ENCODE measurements around the gene TEKT3. TPM values are rescaled to one million over a fixed set of nuclear protein-coding genes. Genes with fewer than 3 reads are reported as not detected.

The TEKT3 gene
- polyA plus RNA-seq, 1 donor = 1.0 TPM

- H3K27me3 ChIP-seq (ENCODE audit: control insufficient read depth, insufficient read depth, low read length) = no peaks in the 10 kb centered on the region
- H3K4me1 ChIP-seq (ENCODE audit: control insufficient read depth, insufficient read depth, low read length) = peaks cover 51% of the 10 kb centered on the region
- no peak overlapping the region for H3K4me3 ChIP-seq (ENCODE audit: low read length)
- H3K9me3 ChIP-seq (ENCODE audit: control insufficient read depth, low read depth, low read length) = no peaks in the 10 kb centered on the region
- no peak overlapping the region for H3K27ac ChIP-seq (ENCODE audit: low read length)
- 56% methylated on average over 2 of the region's 4 CpGs for WGBS (ENCODE audit: insufficient coverage, low lambda C conversion rate)
- no peaks in the 10 kb centered on the region for H3K36me3 ChIP-seq (ENCODE audit: control insufficient read depth, insufficient read depth, low read length)
- DNase-seq = no peak
Measured at GRCh38 chr17:15351478-15351840, 10.1 kb upstream of the TEKT3 start.

DNA sequence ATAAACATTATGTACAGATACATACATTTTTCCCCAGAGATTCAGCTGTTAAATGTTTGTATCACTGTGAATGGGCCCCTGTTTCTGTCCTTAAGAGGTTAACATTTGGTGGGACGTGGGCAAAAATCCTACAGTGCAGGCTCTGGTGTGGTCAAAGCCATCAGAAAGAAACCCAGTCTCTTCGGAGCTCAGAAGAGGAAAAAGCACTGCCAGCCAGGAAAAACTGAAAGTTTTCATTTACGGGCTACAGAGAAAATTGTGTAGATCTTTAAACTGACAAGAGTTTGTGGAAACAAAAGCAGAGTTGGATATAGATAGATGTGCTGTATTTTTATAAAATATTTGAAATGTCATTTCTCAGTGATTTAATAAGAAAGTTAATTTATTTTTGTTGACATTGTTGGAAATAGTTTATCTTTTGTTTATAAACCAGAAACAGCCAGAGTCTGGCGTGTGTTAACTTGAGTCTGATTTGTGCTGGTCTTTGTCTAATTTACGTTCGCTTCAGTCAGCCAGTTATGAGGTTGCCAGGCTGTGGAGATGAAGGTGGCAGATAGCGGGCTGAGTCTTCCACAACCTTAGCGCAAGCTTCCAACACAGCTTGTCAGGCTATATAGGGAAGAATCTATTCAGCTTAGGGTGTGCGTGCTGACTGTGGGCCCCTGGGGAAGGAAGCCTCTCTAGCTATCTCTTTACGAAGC, 9.5 kb upstream of the TEKT3 start:
- WGBS (ENCODE audit: insufficient coverage, low lambda C conversion rate) = 77% methylated on average over 4 of the region's 10 CpGs
- no peak for DNase-seq
- Histone ChIP-seq H3K36me3 (ENCODE audit: control insufficient read depth, insufficient read depth, low read length) (no peaks in the 10 kb centered on the region), H3K27me3 (ENCODE audit: control insufficient read depth, insufficient read depth, low read length) (no peaks in the 10 kb centered on the region), H3K4me3 (ENCODE audit: low read length) (no peak overlapping the region), H3K27ac (ENCODE audit: low read length) (no peak overlapping the region), H3K4me1 (ENCODE audit: control insufficient read depth, insufficient read depth, low read length) (peaks cover 55% of the 10 kb centered on the region), H3K9me3 (ENCODE audit: control insufficient read depth, low read depth, low read length) (no peaks in the 10 kb centered on the region)

GRCh38 chr17:15349119-15349518, 7.7 kb upstream of the TEKT3 start:
- peak overlapping the region; percentile 71 for H3K27ac ChIP-seq (ENCODE audit: low read length)
- H3K27me3 ChIP-seq (ENCODE audit: control insufficient read depth, insufficient read depth, low read length) = no peaks in the 10 kb centered on the region
- DNase-seq = no peak
- no peaks in the 10 kb centered on the region for H3K9me3 ChIP-seq (ENCODE audit: control insufficient read depth, low read depth, low read length)
- H3K36me3 ChIP-seq (ENCODE audit: control insufficient read depth, insufficient read depth, low read length) = no peaks in the 10 kb centered on the region
- no peak overlapping the region for H3K4me3 ChIP-seq (ENCODE audit: low read length)
- 13% methylated on average over 1 of the region's 2 CpGs for WGBS (ENCODE audit: insufficient coverage, low lambda C conversion rate)
- peaks cover 52% of the 10 kb centered on the region for H3K4me1 ChIP-seq (ENCODE audit: control insufficient read depth, insufficient read depth, low read length)

DNA sequence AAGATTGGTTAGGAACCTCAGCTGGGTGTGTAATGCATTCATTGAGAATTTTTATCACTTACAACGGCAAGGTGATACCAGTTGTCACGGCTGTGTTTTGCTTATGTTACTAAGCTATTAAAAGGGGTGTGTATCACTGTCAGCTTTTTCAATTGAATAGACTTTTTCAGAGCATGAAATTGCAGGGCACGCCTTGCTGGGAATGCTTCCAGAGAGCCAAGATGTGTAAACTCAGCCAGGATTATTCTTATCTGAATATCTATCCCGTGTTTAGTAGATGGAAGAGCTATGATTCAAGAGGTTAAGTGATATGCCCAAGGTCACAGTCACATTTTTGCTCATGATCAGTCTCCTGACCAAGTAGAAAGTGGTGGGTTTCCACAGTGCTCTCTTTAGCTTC, 6.6 kb upstream of the TEKT3 start:
- H3K27me3 ChIP-seq (ENCODE audit: control insufficient read depth, insufficient read depth, low read length) = no peaks in the 10 kb centered on the region
- WGBS (ENCODE audit: insufficient coverage, low lambda C conversion rate) = 25% methylated on average over 2 of the region's 4 CpGs
- H3K36me3 ChIP-seq (ENCODE audit: control insufficient read depth, insufficient read depth, low read length) = no peaks in the 10 kb centered on the region
- H3K9me3 ChIP-seq (ENCODE audit: control insufficient read depth, low read depth, low read length) = no peaks in the 10 kb centered on the region
- H3K27ac ChIP-seq (ENCODE audit: low read length) = peak overlapping the region; percentile 75
- H3K4me3 ChIP-seq (ENCODE audit: low read length) = no peak overlapping the region
- H3K4me1 ChIP-seq (ENCODE audit: control insufficient read depth, insufficient read depth, low read length) = peaks cover 43% of the 10 kb centered on the region
- DNase-seq = peak; percentile 87 to 95

DNA sequence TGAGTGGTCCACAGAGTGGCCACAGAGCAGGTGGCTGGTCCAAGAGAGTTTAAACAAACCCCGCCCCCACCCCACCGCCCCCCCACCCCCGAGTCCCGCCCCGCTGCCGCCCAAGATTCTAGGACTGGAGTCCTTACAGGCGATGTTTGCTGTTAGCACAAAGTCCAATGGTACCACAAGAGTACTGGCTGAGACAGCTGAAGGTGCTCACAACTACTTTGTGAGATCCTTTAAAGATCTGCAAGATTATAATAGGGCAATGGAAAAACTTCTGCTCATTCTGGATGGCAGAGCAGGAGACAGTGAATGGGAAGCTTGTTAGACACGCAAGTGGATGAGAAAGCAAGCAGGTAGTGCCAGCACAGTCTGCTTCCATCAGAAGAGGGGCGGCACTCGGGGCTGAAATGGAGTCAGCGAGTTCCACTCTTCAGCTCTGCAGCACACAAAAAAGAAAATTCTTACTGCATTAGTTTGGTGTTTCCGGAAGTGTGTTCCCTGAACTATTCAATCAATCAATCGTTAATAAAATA, 4.7 kb upstream of the TEKT3 start:
- DNase-seq = peak; percentile 52 to 67
- Histone ChIP-seq H3K27me3 (ENCODE audit: control insufficient read depth, insufficient read depth, low read length) (no peaks in the 10 kb centered on the region), H3K4me1 (ENCODE audit: control insufficient read depth, insufficient read depth, low read length) (peaks cover 35% of the 10 kb centered on the region), H3K9me3 (ENCODE audit: control insufficient read depth, low read depth, low read length) (no peaks in the 10 kb centered on the region), H3K36me3 (ENCODE audit: control insufficient read depth, insufficient read depth, low read length) (no peaks in the 10 kb centered on the region), H3K4me3 (ENCODE audit: low read length) (no peak overlapping the region), H3K27ac (ENCODE audit: low read length) (peak overlapping the region; percentile 14)
- WGBS (ENCODE audit: insufficient coverage, low lambda C conversion rate) = 81% methylated on average over 2 of the region's 13 CpGs

DNA sequence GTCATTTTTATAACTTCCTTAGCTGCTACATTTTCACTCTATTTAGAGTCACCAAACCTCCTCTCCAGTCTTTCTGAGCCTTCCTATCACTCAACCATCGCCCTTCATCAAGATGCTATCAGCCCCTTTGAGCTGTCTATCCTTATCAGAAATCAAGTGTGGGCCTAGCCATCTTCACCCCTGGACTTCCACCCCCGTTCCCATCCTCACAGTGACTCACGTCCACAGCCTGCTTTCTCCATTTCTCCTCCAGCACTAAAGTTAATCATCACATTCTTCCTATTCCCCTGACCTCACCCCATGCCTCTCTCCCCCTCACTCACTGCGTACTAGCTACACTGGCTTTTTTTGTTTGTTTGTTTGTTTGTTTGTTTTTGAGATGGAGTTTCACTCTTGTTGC, 2.4 kb upstream of the TEKT3 start:
- DNase-seq = peak; percentile 70 to 80
- Histone ChIP-seq H3K4me1 (ENCODE audit: control insufficient read depth, insufficient read depth, low read length) (peaks cover 27% of the 10 kb centered on the region), H3K9me3 (ENCODE audit: control insufficient read depth, low read depth, low read length) (no peaks in the 10 kb centered on the region), H3K36me3 (ENCODE audit: control insufficient read depth, insufficient read depth, low read length) (no peaks in the 10 kb centered on the region), H3K4me3 (ENCODE audit: low read length) (no peak overlapping the region), H3K27ac (ENCODE audit: low read length) (no peak overlapping the region), H3K27me3 (ENCODE audit: control insufficient read depth, insufficient read depth, low read length) (no peaks in the 10 kb centered on the region)
- WGBS (ENCODE audit: insufficient coverage, low lambda C conversion rate) = 25% methylated on average over 4 of the region's 4 CpGs

- Histone ChIP-seq H3K36me3 (ENCODE audit: control insufficient read depth, insufficient read depth, low read length) (no peaks in the 10 kb centered on the region), H3K4me1 (ENCODE audit: control insufficient read depth, insufficient read depth, low read length) (peaks cover 16% of the 10 kb centered on the region), H3K27me3 (ENCODE audit: control insufficient read depth, insufficient read depth, low read length) (no peaks in the 10 kb centered on the region), H3K4me3 (ENCODE audit: low read length) (no peak overlapping the region), H3K9me3 (ENCODE audit: control insufficient read depth, low read depth, low read length) (no peaks in the 10 kb centered on the region), H3K27ac (ENCODE audit: low read length) (no peak overlapping the region)
- WGBS (ENCODE audit: insufficient coverage, low lambda C conversion rate) = no CpG with 5 or more reads among the region's 7 CpGs
- DNase-seq = no peak
Measured at GRCh38 chr17:15342460-15342859, 1.1 kb upstream of the TEKT3 start.

GRCh38 chr17:15341966-15342365, 569 bp upstream of the TEKT3 start:
- DNase-seq = no peak
- Histone ChIP-seq H3K4me3 (ENCODE audit: low read length) (peak overlapping the region; percentile 60), H3K27ac (ENCODE audit: low read length) (no peak overlapping the region), H3K27me3 (ENCODE audit: control insufficient read depth, insufficient read depth, low read length) (no peaks in the 10 kb centered on the region), H3K4me1 (ENCODE audit: control insufficient read depth, insufficient read depth, low read length) (peaks cover 14% of the 10 kb centered on the region), H3K9me3 (ENCODE audit: control insufficient read depth, low read depth, low read length) (no peaks in the 10 kb centered on the region), H3K36me3 (ENCODE audit: control insufficient read depth, insufficient read depth, low read length) (no peaks in the 10 kb centered on the region)
- 86% methylated on average over 2 of the region's 3 CpGs for WGBS (ENCODE audit: insufficient coverage, low lambda C conversion rate)

GRCh38 chr17:15340966-15341365, 431 bp downstream of the TEKT3 start:
- no peaks in the 10 kb centered on the region for H3K27me3 ChIP-seq (ENCODE audit: control insufficient read depth, insufficient read depth, low read length)
- peaks cover 5% of the 10 kb centered on the region for H3K4me1 ChIP-seq (ENCODE audit: control insufficient read depth, insufficient read depth, low read length)
- no peak for DNase-seq
- peak overlapping the region; percentile 60 for H3K4me3 ChIP-seq (ENCODE audit: low read length)
- no peak overlapping the region for H3K27ac ChIP-seq (ENCODE audit: low read length)
- H3K9me3 ChIP-seq (ENCODE audit: control insufficient read depth, low read depth, low read length) = no peaks in the 10 kb centered on the region
- no CpG with 5 or more reads among the region's 19 CpGs for WGBS (ENCODE audit: insufficient coverage, low lambda C conversion rate)
- H3K36me3 ChIP-seq (ENCODE audit: control insufficient read depth, insufficient read depth, low read length) = no peaks in the 10 kb centered on the region

DNA sequence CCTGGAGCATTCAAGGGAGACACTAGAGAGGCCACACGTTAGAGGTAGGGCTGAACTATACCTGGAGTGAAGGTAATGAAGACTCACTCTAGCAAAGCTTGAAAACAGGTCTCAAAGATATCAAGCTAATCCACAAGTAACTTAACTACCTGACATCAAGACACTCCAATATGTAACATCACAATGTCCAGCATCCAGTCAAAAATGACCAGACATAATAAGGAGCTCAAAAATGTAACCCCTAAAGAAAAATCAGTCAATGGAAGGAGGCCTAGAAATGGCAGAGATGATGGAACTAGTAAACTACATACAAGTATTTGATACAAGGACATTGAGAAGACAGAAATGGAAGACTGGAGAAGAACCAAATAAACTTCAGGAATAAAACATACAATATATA, 6.0 kb downstream of the TEKT3 start:
- Histone ChIP-seq H3K27me3 (ENCODE audit: control insufficient read depth, insufficient read depth, low read length) (no peaks in the 10 kb centered on the region), H3K27ac (ENCODE audit: low read length) (no peak overlapping the region), H3K9me3 (ENCODE audit: control insufficient read depth, low read depth, low read length) (no peaks in the 10 kb centered on the region), H3K4me3 (ENCODE audit: low read length) (no peak overlapping the region), H3K4me1 (ENCODE audit: control insufficient read depth, insufficient read depth, low read length) (peaks cover 3% of the 10 kb centered on the region), H3K36me3 (ENCODE audit: control insufficient read depth, insufficient read depth, low read length) (no peaks in the 10 kb centered on the region)
- no CpG with 5 or more reads among the region's 1 CpG for WGBS (ENCODE audit: insufficient coverage, low lambda C conversion rate)
- no peak for DNase-seq

DNA sequence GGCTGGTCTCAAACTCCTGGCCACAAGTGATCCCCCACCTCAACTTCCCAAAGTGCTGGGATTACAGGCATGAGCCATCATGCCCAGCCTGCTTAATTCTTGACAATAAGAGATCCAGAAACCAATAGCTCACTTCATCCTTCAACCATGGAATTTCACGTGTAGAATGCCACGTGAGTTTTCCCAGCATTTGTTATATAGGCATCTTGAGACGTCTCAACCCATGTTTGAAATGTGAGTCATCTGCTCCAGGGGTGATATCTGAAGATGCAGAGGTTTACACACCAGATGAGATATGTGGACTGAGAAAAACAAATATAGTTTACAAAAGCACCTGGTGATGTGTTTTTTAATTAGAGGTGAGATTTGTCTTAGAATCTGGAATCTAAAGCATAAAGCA, 7.1 kb downstream of the TEKT3 start:
- H3K9me3 ChIP-seq (ENCODE audit: control insufficient read depth, low read depth, low read length) = no peaks in the 10 kb centered on the region

More for the DNA sequence above, 7.1 kb downstream of the TEKT3 start:
- Histone ChIP-seq H3K36me3 (ENCODE audit: control insufficient read depth, insufficient read depth, low read length) (no peaks in the 10 kb centered on the region), H3K27ac (ENCODE audit: low read length) (no peak overlapping the region), H3K4me3 (ENCODE audit: low read length) (no peak overlapping the region), H3K27me3 (ENCODE audit: control insufficient read depth, insufficient read depth, low read length) (no peaks in the 10 kb centered on the region), H3K4me1 (ENCODE audit: control insufficient read depth, insufficient read depth, low read length) (peaks cover 3% of the 10 kb centered on the region)
- no CpG with 5 or more reads among the region's 3 CpGs for WGBS (ENCODE audit: insufficient coverage, low lambda C conversion rate)
- no peak for DNase-seq
